Mesendoderm (in vitro differentiated cells): ENCODE measurements around the gene CASQ2.

Source experiments
- DNase-seq: peaks from one replicate; pipeline ENCODE4 v3.0.0; 2013
- H2AK5ac ChIP-seq: 2 replicates; pipeline ENCODE4 v1.6.1; 2013; ENCODE audit warnings: low read length, inconsistent platforms
- H2BK120ac ChIP-seq: 2 replicates; pipeline ENCODE4 v1.6.1; 2013; ENCODE audit warnings: low read depth, mild to moderate bottlenecking, low read length, moderate library complexity, mixed read lengths
- H2BK15ac ChIP-seq: replicated peaks from 2 replicates; pipeline ENCODE4 v1.6.1; 2013; ENCODE audit warnings: low read depth, mild to moderate bottlenecking, moderate library complexity
- H2BK5ac ChIP-seq: 2 replicates; pipeline ENCODE4 v1.6.1; 2013; ENCODE audit warnings: low read length, inconsistent platforms
- H3K18ac ChIP-seq: 2 replicates; pipeline ENCODE4 v1.6.1; 2013; ENCODE audit warnings: mild to moderate bottlenecking, low read length, mixed read lengths
- H3K23ac ChIP-seq: one replicate; pipeline ENCODE4 v1.6.1; 2013; ENCODE audit warnings: low read length
- H3K27ac ChIP-seq: 2 replicates; pipeline ENCODE4 v1.5.1; 2013; ENCODE audit warnings: low read depth, mild to moderate bottlenecking, inconsistent platforms, low read length, moderate library complexity
- H3K27me3 ChIP-seq: 2 replicates; pipeline ENCODE4 v1.6.1; 2013; ENCODE audit warnings: low read length, control low read depth, mild to moderate bottlenecking, inconsistent platforms; ENCODE audit not compliant: insufficient read depth, poor library complexity
- H3K36me3 ChIP-seq: 2 replicates; pipeline ENCODE4 v1.6.1; 2013; ENCODE audit warnings: low read length, inconsistent platforms; ENCODE audit not compliant: control insufficient read depth, insufficient read depth
- H3K4ac ChIP-seq: one replicate; pipeline ENCODE4 v1.6.1; 2013; ENCODE audit warnings: low read depth, mild to moderate bottlenecking, low read length, moderate library complexity
- H3K4me1 ChIP-seq: 2 replicates; pipeline ENCODE4 v1.6.1; 2013; ENCODE audit warnings: low read depth, low read length, inconsistent platforms; ENCODE audit not compliant: control insufficient read depth
- H3K4me2 ChIP-seq: 2 replicates; pipeline ENCODE4 v1.6.1; 2013; ENCODE audit warnings: low read length
- H3K4me3 ChIP-seq: 2 replicates; pipeline ENCODE4 v1.5.1; 2013; ENCODE audit warnings: mild to moderate bottlenecking, low read length
- H3K56ac ChIP-seq: one replicate; pipeline ENCODE4 v1.6.1; 2013; ENCODE audit warnings: low read length
- H3K79me1 ChIP-seq: 2 replicates; pipeline ENCODE4 v1.6.1; 2013; ENCODE audit warnings: low read length, inconsistent platforms
- H3K79me2 ChIP-seq: 2 replicates; pipeline ENCODE4 v1.6.1; 2013; ENCODE audit warnings: mild to moderate bottlenecking, low read length; ENCODE audit not compliant: control insufficient read depth, insufficient read depth
- H3K9ac ChIP-seq: 2 replicates; pipeline ENCODE4 v1.6.1; 2013; ENCODE audit warnings: low read length, inconsistent platforms
- H4K5ac ChIP-seq: one replicate; pipeline ENCODE4 v1.6.1; 2013; ENCODE audit warnings: low read length
- H4K8ac ChIP-seq: one replicate; pipeline ENCODE4 v1.6.1; 2013; ENCODE audit warnings: low read depth, mild to moderate bottlenecking, control low read depth, low read length, moderate library complexity
- WGBS: extraction: QIAGEN DNeasy Blood & Tissue Kit; methylation state at CpG from one replicate; pipeline ENCODE4 v1.1.7; 2013; ENCODE audit warnings: low lambda C conversion rate, missing lambda C conversion rate; ENCODE audit not compliant: insufficient coverage; ENCODE audit errors: extremely low coverage; 5-methylcytosine and 5-hydroxymethylcytosine counted together

The CASQ2 gene

DNA sequence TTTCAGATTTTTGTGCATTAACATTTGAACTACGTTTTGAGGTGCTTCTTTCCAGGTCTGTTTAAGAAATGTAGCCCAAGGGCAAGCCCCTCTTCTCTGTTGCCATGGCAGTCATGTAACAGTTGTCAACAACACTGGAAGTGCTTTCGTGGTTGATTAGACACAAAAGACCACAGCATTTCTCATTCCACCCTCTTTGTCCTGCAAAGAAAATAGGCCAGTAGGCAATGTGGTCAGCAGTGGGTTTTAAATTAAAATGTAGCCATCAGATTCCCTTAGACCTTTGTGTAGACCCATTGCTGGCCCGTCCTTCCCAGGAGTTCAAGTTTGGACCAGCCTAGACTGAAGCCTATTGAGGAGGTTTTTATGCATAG lies 91.3 kb downstream of the CASQ2 start:
- H3K4me1 ChIP-seq, result peaks cover 9% of the 10 kb centered on the region
- no peak overlapping the region for H3K4ac ChIP-seq
- H3K79me2 ChIP-seq, result peaks cover 30% of the 10 kb centered on the region
- H4K8ac ChIP-seq, result no peak overlapping the region
- H3K56ac ChIP-seq, result peak overlapping the region; percentile 30
- H3K79me1 ChIP-seq, result peaks cover 41% of the 10 kb centered on the region
- peaks cover 8% of the 10 kb centered on the region for H3K36me3 ChIP-seq
- H3K27me3 ChIP-seq, result no peaks in the 10 kb centered on the region
- no peak overlapping the region for H2BK15ac ChIP-seq
- no peak overlapping the region for H2BK120ac ChIP-seq
- H3K27ac ChIP-seq, result no peak overlapping the region
- H4K5ac ChIP-seq, result no peak overlapping the region
- H2BK5ac ChIP-seq, result no peak overlapping the region
- H3K18ac ChIP-seq, result no peak overlapping the region
- H3K23ac ChIP-seq, result no peak overlapping the region
- DNase-seq, result peak; percentile 84
- no CpG with 5 or more reads among the region's 3 CpGs for WGBS
- H2AK5ac ChIP-seq, result no peak overlapping the region
- no peak overlapping the region for H3K9ac ChIP-seq
- H3K4me2 ChIP-seq, result no peak overlapping the region
- H3K4me3 ChIP-seq, result no peak overlapping the region

DNA sequence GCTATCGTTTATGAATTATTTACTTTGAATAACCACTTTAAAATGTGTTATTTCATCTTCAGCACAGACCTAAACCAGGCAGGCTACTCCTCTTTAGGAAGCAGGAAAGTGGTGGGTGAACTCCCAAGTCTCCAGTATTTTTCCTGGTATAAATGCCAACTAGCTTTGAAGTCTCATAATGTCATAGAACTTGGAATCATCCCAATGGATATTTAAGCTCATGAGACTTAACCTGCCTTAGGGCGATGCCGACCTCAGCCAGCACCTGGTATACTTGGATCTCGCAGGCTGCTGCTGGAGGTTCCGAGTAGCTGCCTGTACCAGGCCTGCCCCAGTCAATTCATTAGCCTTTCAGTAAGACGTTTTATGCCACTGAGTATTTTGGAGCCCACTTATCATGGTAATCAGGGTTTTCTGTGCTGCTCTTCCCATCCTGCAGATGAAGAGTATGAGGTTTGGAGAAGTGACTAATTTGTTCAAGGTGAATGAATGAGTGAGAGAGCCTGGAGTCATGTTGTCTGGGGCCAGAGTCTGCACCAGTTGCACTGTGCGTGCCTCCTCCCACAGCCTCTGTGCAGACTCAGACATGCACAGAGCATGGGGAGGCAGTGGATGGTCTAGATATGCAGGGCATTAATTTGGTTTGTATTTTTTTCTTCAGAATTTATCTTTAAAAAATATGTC lies 91.9 kb downstream of the CASQ2 start:
- Histone ChIP-seq H3K27ac (no peak overlapping the region), H3K56ac (no peak overlapping the region)
- no CpG with 5 or more reads among the region's 7 CpGs for WGBS

DNA sequence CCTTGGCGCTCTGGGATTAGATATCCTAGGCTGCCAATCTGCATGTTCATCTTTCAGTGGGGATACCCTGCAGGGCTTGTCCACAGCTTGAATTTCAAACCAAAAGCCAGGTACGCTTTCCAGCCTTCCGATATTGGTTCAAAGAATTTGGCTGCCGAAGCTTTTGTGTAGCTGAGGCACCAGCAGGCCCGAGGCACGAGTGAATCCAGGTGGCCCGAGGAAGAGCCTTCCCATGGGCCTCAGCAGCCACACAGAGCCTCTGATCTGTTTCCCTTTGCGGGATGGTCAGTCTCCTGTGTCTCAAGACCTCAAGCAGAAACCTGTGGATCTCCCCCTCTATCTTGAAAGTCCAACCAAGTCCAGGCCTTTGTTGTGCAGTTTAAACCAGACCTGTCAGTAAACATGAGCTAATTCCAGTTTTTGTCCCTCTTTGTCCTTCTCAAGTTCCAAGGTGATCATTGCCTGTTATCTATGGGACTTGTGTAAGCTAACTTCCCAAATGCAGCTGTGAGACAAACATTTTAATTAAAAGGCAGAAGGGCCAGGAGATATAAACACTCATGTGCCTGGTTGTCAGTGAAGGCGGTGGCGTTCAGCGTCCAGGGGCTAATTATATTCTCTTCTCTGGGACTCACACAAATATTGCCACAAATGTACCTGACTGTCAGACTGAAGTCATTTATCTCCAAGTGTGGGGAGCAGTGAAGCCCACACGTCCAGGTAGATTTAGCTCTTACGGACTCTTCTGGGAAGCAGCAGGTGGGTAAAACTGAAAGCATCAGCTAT lies 96.1 kb downstream of the CASQ2 start:
- H3K27me3 ChIP-seq, result no peaks in the 10 kb centered on the region
- no peak overlapping the region for H4K5ac ChIP-seq
- H2AK5ac ChIP-seq, result no peak overlapping the region
- H3K18ac ChIP-seq, result no peak overlapping the region
- no peak overlapping the region for H2BK15ac ChIP-seq
- H3K27ac ChIP-seq, result no peak overlapping the region
- peaks cover 39% of the 10 kb centered on the region for H3K79me1 ChIP-seq
- no peak overlapping the region for H3K4me3 ChIP-seq
- H3K9ac ChIP-seq, result no peak overlapping the region
- no peak overlapping the region for H3K23ac ChIP-seq
- peaks cover 7% of the 10 kb centered on the region for H3K4me1 ChIP-seq
- H4K8ac ChIP-seq, result no peak overlapping the region
- H3K36me3 ChIP-seq, result peaks cover 8% of the 10 kb centered on the region
- DNase-seq, result no peak
- no peak overlapping the region for H3K4ac ChIP-seq
- peaks cover 38% of the 10 kb centered on the region for H3K79me2 ChIP-seq
- no peak overlapping the region for H3K56ac ChIP-seq
- no CpG with 5 or more reads among the region's 13 CpGs for WGBS
- H3K4me2 ChIP-seq, result no peak overlapping the region
- no peak overlapping the region for H2BK120ac ChIP-seq
- no peak overlapping the region for H2BK5ac ChIP-seq

More for the DNA sequence above, 91.9 kb downstream of the CASQ2 start:
- no peak overlapping the region for H4K8ac ChIP-seq
- H3K18ac ChIP-seq, result no peak overlapping the region
- no peak overlapping the region for H2BK120ac ChIP-seq
- H3K36me3 ChIP-seq, result peaks cover 8% of the 10 kb centered on the region
- DNase-seq, result no peak
- peaks cover 45% of the 10 kb centered on the region for H3K79me1 ChIP-seq
- H3K4me2 ChIP-seq, result no peak overlapping the region
- H3K23ac ChIP-seq, result no peak overlapping the region
- H2BK15ac ChIP-seq, result no peak overlapping the region
- H3K27me3 ChIP-seq, result no peaks in the 10 kb centered on the region
- no peak overlapping the region for H4K5ac ChIP-seq
- H3K4me3 ChIP-seq, result no peak overlapping the region
- H3K79me2 ChIP-seq, result peaks cover 32% of the 10 kb centered on the region
- peaks cover 9% of the 10 kb centered on the region for H3K4me1 ChIP-seq
- H3K9ac ChIP-seq, result no peak overlapping the region
- no peak overlapping the region for H2BK5ac ChIP-seq
- H3K4ac ChIP-seq, result no peak overlapping the region
- no peak overlapping the region for H2AK5ac ChIP-seq

DNA sequence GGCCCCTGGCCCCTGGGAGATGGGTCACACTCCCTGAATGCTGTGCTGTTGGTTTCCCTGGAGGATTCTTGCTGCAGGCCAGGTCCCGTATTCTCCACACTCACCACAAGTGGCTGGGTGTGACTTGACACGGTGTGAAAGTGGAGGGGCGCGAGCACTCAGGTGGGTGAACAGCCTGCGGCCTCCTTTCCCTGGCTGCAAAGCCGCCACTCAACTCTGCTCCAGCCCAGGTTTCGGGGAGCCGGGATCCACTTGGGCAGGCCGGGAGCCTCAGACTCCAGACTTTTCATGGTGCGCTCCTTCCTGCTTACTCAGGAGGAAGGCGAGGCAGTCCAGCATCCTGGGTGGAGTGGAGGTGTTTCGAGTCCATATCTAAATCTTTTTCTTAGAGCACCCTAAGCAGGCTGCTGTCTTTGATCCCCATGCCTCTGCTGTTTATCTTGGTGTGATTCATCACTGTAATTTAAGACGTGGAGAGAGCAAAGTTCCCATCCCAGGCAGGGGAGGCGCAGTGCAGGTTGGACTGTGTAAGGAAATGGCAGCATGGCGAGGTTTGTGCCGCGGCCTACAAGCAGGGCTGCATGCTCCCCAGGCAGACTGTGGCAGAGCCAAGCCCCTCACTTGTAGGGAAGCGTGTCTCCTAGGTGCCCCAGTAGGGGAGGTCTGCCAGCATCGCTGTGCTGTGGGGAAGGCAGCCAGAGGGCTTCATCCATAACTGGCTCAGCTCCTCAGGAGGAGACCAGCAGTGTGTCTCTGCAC lies 97.2 kb downstream of the CASQ2 start:
- H3K23ac ChIP-seq, result peak overlapping the region; percentile 29
- no peak overlapping the region for H2BK15ac ChIP-seq
- no peaks in the 10 kb centered on the region for H3K4me1 ChIP-seq
- no peak overlapping the region for H3K4ac ChIP-seq
- peaks cover 37% of the 10 kb centered on the region for H3K79me1 ChIP-seq
- no CpG with 5 or more reads among the region's 19 CpGs for WGBS
- H3K36me3 ChIP-seq, result peaks cover 8% of the 10 kb centered on the region
- H2BK120ac ChIP-seq, result no peak overlapping the region
- no peak overlapping the region for H4K8ac ChIP-seq
- no peaks in the 10 kb centered on the region for H3K27me3 ChIP-seq
- H2BK5ac ChIP-seq, result no peak overlapping the region
- H3K79me2 ChIP-seq, result peaks cover 32% of the 10 kb centered on the region
- H3K9ac ChIP-seq, result no peak overlapping the region
- H3K18ac ChIP-seq, result no peak overlapping the region
- H4K5ac ChIP-seq, result no peak overlapping the region
- no peak overlapping the region for H3K27ac ChIP-seq
- H3K4me3 ChIP-seq, result no peak overlapping the region
- DNase-seq, result no peak
- no peak overlapping the region for H3K4me2 ChIP-seq
- no peak overlapping the region for H2AK5ac ChIP-seq
- peak overlapping the region; percentile 17 for H3K56ac ChIP-seq

DNA sequence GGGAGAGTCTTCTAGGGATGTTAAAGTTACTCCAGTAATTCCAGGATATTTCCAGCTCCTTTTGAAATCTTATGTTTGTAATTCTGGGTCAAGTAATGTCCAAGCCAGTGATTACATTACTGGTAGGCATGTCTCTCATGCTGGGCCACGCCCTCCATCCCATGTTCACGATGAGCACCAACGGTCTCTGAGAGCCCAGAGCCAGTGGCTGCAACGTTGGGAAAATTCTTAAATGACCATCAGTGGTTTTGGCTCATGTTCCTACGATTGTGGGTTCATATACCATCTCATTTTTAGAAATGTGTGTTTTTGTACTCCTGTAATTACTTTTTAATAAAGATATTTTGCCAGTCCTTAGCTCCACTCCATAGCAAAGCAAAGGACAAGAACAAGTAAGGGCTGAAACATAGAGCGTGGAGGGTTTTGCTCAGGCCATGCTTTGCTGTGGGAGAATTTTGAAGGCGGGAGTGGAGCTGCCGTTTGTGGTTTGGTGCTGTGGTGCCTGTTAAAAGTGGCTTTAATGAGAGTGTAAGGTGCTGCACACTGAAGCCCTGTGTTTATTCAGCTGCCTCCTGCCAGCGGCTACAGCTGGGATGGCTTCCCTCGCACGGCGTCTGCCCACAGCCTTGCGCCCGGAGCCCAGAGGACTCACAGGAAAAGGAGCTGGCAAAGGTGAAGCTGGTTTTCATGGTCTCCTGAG lies 97.9 kb downstream of the CASQ2 start:
- Histone ChIP-seq H3K18ac (no peak overlapping the region), H3K9ac (no peak overlapping the region), H3K4me3 (no peak overlapping the region), H3K4me1 (no peaks in the 10 kb centered on the region), H3K23ac (no peak overlapping the region), H2AK5ac (no peak overlapping the region), H4K8ac (no peak overlapping the region), H3K79me2 (peaks cover 35% of the 10 kb centered on the region), H3K56ac (peak overlapping the region; percentile 17), H2BK15ac (no peak overlapping the region), H3K4ac (no peak overlapping the region), H3K4me2 (no peak overlapping the region), H3K79me1 (peaks cover 38% of the 10 kb centered on the region), H2BK120ac (no peak overlapping the region), H3K27ac (no peak overlapping the region), H3K36me3 (peaks cover 8% of the 10 kb centered on the region), H4K5ac (no peak overlapping the region), H3K27me3 (no peaks in the 10 kb centered on the region), H2BK5ac (no peak overlapping the region)
- WGBS, result no CpG with 5 or more reads among the region's 14 CpGs
- no peak for DNase-seq
